CD4-positive, alpha-beta T cell treated with Interleukin-4 for 1 hour (primary cell): ENCODE measurements around the gene POR.

Experiments used
- DNase-seq, 2 donors: peaks; one replicate each; pipeline ENCODE4 v3.0.0-alpha.2; 2020 to 2022

Gene POR

DNA sequence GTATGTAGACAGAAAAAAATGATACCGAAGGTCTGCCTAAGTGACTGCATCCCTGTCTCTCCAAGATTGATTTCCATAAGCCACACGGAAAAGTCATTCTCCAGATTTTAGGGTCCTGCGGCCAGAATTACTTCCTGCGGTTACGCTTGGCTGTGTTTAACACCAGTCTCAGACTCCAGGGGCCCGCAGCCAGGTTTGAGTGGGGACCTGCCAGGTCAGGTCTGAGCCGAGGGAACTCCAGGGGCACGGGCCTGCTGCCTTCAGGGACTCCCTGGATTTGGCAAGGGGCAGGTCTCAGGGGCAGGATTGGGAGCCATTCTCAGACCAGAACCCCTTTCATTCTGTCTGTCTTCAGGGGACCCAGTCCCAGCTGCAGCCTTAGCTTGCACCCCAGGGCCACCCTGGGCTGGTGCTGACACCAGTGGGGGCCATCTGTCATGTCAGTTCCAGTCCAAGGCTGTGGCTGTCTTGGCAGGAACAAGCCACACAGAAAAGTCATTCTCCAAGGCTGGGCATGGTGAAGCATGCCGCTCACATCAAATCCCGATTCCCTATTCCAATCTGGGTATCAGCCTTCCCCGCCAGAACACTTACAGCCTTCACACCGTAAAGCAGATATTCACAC, 40.5 kb downstream of the POR start:
- no peak for DNase-seq

DNA sequence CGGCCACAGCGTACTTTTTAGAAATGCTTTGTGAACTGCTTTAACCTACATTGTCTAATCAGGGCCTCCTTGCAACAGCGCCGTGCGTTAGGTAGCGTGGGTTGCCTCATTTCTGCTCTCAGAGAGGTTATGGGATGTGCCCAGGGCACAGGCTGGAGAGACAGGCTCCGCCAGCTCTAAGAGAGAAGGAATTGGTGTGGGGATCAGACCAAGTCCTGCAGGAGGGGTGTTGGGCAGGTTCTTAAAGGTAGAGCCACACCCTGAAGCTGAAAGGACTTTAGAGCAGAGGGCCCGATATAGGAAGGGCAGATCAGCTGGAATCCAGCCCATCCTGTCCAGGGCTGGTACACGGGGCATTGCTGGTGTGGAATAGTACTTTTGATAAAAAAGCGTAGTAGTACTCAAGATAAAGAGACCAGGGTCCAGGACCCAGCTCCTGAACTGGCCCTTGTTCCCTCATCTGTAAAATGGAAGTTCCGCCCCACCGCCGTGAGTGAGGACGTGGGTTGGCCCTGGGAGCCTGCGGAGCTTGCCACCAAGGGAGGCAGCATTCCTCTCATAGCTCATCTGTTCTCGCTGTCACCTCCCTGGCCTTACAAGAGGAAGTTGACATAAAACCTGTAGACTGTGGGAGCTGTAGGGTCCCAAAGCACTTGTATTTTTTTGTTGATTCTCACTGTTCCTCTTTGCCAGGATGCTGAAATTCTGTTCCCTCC, 42.2 kb downstream of the POR start:
- DNase-seq, result no peak

DNA sequence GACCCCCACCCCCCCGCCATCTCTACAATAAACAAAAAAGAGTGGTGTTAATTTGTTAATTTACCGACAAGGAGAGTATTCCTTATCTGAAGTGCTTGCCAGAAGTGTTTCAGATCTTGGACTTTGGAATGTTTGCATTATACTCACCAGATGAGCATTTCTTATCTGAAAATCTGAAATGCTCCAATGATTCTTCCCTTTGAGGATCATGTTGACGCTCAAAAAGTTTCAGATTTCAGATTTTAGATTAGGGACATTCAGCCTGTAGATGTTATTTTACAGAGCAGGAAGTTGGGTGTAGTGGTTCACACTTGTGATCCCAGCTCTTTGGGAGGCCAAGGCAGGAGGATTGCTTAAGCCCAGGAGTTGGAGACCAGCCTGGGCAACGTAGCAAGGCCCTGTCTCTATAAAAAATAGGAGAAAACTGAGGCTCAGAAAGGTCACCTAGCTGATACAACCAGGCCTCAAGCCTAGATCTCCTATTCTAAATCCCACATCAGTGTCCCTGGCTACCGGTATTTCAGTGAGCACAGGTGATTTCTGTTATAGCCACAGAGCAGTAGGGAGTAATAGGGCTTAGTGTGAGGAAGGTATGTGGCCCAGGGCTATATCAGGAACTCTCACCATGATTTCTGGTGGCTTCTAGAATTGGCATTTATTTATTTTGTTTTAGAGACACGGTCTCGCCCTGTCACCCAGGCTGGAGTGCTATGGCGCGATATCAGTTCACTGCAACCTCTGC, 44.0 kb downstream of the POR start:
- DNase-seq, result no peak

DNA sequence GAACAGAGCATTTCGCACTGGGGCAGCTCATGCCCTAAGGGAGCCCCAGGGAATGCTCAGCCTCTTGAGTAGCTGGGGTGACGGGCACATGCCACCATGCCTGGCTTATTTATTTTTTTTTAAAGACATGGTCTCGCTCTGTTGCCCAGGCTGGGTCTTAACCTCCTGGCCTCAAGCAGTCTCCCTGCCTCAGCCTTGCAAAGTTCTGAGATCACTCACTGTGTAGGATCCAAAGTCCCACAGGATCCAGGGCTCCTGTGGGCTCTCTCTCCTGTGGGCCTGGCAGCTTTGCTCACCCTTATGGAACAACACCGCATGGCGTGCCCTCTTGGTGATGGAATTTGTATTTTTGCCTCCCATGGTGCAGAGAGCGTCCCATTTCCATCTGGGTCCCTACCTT, 45.4 kb downstream of the POR start:
- DNase-seq, result no peak

DNA sequence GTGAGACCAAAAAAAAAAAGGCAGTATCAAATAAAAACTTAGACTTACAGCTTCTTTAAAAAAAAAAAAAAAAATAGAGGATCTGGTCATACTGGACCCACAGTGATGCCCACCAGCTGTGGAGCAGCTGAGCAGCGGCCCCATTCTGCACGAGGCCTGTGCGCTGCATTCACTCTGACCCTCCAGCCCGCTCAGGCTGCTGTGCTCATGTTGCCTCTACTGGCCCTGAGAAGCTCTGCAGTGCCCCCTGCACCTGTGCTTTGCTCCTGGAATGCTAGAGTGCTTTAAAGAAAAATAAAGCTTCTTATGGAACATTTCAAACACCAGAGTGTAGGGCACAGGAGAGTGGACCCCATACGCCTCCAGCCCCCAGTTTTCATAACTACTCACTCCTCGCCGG, 46.3 kb downstream of the POR start:
- DNase-seq, result no peak

DNA sequence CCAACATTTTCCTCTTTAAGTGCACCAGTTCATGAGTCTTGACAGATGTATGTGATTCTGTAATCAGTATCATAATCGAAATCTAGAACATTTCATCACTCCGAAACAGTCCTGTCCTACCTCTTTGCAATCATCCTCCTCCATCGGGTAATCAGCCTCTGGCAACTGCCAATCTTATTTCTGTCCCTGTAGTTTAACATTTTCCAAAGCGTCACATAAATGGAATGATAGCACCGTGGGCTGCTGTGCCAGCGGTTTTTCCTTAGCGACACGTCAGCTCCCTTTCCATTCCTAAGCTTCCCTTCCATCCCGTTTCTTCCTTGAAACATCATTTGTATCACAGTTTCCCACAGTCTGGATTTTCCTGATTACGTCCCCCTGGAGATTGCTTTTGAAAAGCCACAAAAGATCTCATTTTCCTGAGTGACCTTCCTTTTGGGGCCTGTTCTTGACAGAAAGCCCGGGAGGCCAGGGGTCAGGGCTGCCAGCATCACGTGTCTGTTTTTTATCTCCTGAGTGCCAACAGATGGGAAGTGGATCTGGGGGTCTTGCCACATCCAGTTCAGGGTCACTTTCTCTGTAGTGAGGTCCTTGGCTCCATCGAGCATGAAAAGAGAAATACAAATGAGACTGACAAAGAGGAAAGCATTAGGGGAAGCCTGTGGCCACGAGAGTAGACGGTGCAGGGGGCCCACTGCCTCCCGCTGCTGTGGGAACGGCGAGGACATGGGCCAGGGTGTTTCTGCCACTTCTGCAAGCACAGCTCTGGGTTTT, 47.8 kb downstream of the POR start:
- DNase-seq, result no peak

DNA sequence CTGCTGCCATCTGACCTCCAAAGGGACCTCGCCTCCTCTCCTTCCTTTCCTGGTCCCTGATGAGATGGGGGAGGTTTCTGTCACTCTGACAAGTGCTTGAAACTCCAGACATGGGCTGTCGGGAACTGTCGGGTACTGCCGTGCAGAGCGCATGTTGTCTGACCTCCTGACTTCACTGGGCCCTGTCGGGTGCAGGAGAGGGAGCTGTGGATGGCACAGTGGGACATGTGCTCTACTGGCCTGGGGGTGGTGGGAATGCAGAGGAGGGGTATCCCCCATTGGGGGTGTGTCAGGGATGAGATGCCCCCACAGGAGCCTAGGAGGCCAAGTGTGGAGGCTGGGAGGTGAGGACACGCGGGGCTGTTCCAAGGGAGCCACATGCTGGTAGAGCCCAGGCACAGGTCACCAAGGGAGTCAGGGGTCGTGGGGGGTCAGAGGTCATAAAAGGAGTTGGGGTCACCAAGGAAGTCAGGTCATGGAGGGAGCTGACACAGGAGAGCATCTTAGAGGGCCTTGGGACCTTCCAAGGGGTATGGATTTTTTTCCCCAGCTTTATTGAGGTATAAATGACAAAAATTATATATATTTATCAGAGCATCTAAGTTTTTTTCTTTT, 48.5 kb downstream of the POR start:
- no peak for DNase-seq

DNA sequence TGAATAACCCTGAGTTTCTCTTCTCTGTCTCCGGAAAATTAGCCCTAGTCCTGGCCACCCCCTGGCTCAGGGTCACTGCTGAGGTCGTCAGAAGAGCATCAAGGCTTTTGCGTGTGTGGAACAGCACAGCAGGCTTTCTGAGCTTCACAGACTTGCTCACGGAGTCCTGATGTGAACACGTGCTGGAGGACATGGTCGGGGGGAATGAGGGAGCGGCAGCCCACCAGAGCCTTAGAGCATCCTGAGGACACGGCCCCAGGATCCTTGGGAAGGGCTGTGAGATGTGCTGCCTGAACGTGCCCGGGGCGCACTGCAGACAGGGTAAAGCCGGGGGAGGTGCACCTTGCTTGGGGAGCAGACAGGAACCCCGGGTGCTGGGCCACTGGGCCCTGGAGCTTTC, 50.7 kb downstream of the POR start:
- no peak for DNase-seq

DNA sequence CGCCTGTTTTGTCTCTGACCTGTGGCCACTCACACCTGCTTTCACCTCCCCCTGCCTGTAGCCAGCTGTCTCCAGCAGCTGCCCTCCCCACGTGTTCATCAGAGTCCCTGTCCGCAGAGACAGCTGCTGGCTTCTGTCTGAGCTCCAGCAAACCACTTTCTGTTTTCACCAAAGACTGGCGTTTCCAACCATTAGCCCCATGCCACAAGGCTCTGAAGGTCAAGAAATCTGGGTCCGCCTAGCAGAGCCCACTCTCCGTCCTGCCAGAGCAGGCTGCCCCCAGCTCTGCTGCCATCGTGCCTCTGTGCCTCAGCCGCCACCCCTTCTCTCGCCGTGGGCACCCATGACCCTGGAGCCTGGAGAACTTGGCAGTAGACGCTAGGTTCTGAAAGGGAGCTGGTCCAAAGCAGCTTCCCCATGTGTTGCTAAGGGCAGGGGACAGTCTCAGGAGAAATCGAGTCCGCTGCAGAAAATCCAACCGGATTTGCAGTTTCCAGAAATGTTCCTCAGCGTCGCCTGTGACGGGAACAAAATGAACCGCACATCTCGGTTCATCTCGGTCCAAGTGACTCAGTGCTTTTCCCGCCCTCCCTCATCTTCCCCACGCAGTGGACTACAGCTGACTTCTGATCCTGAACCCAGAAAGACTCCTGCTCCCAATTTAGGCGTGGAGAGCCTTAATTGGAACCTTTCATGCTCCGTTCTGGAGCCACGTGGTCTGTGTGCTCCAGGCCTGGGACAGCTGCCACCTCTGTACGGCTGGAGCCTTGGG, 51.4 kb downstream of the POR start:
- DNase-seq, result no peak

DNA sequence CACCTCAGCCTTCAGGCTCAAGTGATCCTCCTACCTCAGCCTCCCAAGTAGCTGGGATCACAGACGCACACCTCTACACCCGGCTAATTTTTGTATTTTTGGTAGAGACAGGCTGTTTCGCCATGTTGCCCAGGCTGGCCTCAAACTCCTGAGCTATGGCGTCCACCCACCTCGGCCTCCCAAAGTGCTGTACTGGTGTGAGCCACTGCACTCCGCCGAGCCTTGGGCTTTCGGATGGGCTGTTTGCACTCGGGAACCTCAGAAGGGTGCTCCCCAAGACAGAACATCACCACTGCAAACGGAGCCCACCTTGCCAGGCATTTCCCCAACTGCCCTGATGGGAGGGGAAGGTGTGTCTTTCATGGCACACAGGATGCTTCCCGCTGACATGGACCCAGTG, 52.1 kb downstream of the POR start:
- no peak for DNase-seq

DNA sequence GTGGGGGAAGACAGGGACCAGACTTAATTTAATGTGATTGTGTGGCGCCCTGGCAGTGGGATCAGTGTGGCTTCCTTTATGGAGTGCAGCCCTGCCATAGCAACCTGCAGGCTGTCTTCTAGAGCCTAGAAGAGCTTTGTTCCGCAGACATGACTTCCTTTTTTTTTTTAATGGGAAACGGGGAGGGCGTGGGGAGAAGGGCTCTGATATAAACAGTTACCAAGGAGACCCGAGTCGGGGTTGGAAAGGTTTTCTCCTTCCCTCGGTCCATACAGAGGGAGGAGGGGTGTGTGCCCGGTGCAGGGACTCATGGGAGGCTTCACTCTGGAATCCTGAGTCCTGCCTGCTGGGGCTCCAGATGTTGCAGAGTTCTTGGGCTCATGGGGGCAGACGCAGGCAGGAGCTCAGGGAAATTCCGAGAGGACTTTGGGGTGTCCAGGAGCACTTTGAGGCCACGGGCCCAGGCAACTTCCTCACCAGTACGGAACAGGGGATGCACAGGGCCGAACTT, 52.6 kb downstream of the POR start:
- peak in 1 of 2 donors; percentile 18 for DNase-seq

DNA sequence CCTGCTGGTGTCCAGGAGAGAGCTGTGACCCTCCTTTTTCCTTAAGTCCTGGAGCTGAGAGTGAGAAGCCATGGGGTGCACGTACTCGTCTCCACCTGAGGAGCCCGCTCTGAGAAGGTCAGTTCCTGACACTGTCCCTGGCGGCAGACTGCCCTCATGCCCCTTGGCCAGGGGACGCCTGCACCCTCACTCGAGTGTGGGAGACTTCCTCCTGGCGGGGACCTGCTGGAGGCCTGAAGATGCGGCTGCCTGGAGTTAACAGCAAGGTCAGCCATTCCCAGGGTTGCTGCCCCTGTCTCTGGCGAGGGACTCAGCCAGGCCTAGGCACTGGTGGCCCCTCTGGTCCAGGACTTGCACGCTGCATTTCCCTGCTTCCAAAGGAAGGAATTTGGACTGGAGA, 53.1 kb downstream of the POR start:
- DNase-seq, result no peak

DNA sequence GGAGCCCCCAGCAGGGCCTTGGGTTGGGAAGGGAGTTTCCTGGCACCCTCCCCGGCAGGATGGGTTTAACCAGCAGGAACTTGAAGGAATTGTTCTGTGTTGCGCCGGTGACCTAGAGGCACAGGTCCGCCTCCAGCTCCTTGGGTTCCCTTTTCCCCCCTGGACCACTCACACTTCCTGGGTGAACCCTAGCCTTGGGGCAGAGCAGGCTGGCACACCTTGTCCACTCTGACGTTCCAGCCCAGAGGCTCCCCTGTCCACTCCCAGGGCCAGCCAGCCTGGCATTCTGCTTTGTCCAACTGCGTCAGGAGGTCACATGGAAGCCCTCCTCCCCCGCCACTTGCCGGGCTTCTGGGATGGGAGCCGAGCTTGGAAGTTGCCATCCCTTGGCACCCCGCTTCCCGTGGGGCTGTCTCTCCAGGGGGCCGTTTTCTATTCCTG, 53.6 kb downstream of the POR start:
- DNase-seq, result no peak

DNA sequence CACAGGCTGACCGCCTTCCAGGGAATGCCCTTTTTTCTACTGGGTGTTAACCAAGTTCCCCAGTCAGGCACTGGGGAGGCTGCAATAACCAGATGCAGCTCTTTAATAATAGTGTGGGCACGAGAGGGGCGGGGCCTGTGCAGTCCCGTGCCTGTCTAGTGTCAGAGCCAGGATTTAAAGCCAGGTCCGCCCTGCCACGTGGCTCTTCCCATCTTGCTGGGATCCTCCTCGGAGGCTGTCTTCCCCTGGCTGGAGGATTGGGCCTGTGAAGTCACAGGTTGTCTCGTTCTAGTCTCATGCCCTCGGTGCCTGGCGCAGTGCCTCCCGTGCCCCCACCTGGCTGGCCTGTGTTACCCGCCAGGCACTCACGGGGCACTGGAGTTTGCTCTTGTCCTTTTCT, 54.2 kb downstream of the POR start:
- DNase-seq, result no peak

DNA sequence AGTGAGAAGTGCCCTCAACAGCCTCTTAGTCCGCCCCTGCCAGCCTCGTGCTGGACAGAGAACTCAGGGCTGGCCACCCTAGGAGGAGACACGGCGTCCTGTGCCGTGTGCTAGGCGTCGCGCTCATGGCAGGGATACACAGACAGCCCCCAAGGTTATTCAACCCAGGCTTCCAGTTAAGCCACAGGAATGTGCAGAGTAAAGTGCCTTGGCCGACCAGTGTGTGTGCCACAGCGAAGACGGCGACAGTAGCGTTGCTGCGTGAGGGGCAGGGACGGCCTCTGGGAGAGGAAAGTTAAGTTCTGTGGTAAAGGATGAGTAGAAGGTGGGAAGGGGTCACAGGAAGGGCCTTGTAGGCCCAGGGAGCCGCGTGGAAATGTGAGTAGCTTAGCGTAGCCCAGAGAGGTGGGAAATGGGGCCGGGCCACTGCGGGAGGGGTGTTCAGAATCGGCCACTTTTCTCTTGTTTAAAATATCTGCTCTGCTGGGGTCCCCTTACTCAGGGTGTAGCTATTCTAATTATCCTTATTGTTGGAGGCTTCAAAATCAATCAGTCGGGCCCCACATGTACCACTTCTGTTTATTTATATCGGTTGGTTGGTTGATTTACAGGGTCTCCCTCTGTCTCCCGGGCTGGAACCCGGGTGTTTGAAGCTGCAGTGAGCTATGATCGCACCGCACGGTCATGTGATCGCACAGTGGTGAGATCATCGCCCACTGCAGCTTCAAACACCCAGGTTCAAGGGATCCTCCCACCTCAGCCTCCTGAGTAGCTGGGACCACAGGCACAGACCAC, 54.9 kb downstream of the POR start:
- DNase-seq, result no peak

DNA sequence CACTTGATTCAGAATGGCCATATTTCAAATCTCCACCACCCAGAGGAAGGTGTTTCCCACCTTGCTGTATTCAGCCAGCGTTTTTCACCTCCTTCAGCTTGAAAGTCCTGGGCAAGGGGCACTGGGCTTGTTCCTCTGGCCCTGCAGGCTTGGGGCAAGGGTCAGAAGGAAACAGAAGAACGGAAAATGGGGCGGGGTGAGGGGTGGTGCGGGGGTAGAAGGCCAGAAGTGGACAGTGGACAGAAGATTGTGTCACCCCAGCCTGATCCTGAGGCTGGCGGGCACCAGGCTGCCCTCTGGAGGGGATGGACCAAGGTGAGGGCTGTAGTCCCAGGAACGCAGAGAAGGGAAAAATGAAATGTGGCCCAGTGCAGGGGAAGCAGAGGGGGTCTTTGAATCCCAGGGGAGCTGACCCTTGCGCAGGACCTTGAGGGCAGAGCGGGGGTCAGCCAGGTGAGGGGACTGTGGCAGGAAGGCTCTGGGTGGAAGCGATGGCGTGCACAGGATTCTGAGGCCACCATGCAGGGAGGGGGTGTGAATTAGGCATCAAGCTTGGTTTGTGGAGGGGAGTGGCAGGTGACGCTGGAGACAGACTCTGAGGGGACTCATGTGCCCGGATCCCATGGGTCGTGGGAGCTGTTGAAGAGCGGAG, 56.5 kb downstream of the POR start:
- no peak for DNase-seq

DNA sequence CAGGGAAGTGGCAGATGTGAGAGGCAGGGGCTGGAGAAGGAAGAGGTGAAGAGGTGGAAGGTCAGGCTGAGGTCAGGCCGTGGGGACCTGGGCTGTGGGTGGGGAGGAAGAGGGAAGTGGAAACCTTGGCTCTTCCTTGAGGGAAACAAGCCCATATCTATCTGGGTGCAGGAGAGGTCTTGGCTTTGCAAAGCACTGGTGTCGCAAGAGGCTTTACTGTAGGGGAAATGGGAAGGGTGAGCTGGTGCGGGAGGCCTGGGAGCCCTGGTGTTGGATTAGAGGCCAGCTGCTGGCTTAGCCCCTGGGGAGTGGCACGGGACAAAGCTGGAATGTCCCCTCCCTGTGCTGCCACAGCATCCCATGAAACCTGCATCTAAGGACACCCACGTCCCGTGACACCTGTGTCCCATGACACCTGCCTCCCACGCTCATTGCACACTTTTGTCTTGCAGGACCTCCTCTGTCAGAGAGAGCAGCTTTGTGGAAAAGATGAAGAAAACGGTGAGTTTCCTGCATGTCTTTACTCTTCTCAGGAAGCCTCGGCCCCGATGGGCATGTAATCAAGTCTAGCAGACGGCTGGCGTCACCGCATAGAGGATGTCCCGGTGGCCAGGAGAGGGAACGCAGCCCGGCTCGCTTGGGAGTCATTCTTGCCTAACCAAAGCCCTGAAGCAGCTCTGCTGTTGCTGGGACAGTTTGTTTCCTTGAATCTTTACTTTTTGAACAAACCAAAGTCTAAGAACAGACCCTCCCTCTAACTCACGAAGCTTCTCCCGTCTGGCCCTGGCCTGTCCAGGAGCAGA, 57.2 kb downstream of the POR start:
- no peak for DNase-seq

DNA sequence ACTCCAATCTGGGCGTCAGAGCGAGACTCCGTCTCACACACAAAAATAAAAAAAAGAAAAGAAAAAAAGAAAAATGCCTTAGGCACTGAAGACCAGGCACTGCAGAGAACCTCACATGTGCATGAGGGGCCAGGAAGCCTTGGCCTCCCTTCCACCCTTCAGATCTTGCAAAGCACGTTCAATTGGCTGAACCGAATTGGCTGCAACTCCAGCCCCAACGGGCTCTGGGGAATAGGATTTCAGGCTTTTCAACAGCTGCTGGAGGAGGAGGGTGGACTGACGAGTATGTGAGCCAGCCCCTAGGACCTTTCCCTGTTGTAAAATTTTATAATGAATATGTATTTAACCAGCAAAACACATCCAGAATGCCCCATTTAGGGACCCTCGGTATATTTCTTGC, 62.8 kb downstream of the POR start:
- DNase-seq, result no peak

DNA sequence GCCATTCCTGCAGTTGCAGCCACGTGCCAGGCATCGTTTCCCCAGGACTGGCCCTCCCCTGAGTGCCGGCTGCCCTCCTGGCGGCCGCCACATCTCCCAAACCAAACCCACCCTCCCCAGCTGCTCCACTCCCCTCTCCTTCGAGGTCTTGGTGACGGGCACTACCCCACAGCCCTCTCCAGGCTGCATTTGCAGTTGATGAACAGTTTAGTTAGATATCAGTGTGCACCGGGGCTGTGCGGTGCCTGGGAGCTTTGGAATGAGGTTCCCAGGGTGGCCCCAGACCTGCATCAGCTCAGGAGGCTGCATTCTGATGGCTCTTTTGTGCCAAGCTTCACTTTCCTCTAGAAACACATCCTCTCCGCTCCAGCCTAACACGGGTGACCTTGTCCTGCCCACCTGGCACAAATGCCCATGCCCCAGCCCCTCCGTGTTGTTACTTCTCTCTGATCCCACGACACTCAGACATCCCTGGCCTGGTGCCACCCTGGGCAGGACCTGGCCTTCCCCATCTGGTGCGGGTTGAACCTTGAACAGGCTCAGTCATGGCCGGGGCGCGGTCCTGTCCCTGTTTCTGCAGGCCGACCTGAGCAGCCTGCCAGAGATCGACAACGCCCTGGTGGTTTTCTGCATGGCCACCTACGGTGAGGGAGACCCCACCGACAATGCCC, 64.9 kb downstream of the POR start:
- no peak for DNase-seq
